ENCODE measurements around the gene TWIST2. TPM values are rescaled to one million over a fixed set of nuclear protein-coding genes. Genes with fewer than 3 reads are reported as not detected.

Gene TWIST2
- total and polyA plus RNA-seq, 2 donors from 2014 or later, result 0.56 to 1.4 TPM

GRCh38 chr2:238952261-238952919, 104.5 kb downstream of the TWIST2 start:
- no peak overlapping the region for H3K9ac ChIP-seq (ENCODE audit: low read length in 3 of 3)
- no peak overlapping the region for H3K27ac ChIP-seq (ENCODE audit: low read depth in 2 of 2, low read length in 2 of 2)
- FAIRE-seq, result no peak
- H3K27me3 ChIP-seq (ENCODE audit: control insufficient read depth, insufficient read depth, low read length), result no peaks in the 10 kb centered on the region
- no peaks in the 10 kb centered on the region for H3K36me3 ChIP-seq (ENCODE audit: control insufficient read depth in 2 of 3, insufficient read depth in 3 of 3, low read length in 3 of 3)
- no peaks in the 10 kb centered on the region for H3K9me3 ChIP-seq (ENCODE audit: control insufficient read depth in 2 of 3, insufficient read depth in 1 of 3, low read length in 3 of 3)
- no peak for DNase-seq
- intact Hi-C loops (cut with DNase I), result no loop called here
- no peak overlapping the region for H3K4me3 ChIP-seq (ENCODE audit: low read length in 3 of 3)
- TF ChIP-seq, protein P1, sequence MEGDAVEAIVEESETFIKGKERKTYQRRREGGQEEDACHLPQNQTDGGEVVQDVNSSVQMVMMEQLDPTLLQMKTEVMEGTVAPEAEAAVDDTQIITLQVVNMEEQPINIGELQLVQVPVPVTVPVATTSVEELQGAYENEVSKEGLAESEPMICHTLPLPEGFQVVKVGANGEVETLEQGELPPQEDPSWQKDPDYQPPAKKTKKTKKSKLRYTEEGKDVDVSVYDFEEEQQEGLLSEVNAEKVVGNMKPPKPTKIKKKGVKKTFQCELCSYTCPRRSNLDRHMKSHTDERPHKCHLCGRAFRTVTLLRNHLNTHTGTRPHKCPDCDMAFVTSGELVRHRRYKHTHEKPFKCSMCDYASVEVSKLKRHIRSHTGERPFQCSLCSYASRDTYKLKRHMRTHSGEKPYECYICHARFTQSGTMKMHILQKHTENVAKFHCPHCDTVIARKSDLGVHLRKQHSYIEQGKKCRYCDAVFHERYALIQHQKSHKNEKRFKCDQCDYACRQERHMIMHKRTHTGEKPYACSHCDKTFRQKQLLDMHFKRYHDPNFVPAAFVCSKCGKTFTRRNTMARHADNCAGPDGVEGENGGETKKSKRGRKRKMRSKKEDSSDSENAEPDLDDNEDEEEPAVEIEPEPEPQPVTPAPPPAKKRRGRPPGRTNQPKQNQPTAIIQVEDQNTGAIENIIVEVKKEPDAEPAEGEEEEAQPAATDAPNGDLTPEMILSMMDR (IDR thresholded peaks at IDR 0.05; ENCODE audit: borderline replicate concordance, extremely low read depth, insufficient read depth), result no peak
- peaks cover 0 to 3% (median 2%) of the 10 kb centered on the region in 3 donors for H3K4me1 ChIP-seq (ENCODE audit: control insufficient read depth in 2 of 3, insufficient read depth in 2 of 3, low read depth in 1 of 3, low read length in 3 of 3)

- FAIRE-seq, result no peak
- no peak overlapping the region for H3K4me3 ChIP-seq (ENCODE audit: low read length in 3 of 3)
- TF ChIP-seq, protein P1 (IDR thresholded peaks at IDR 0.05; ENCODE audit: borderline replicate concordance, extremely low read depth, insufficient read depth), result no peak
- H3K27me3 ChIP-seq (ENCODE audit: control insufficient read depth, insufficient read depth, low read length), result no peaks in the 10 kb centered on the region
- H3K36me3 ChIP-seq (ENCODE audit: control insufficient read depth in 2 of 3, insufficient read depth in 3 of 3, low read length in 3 of 3), result no peaks in the 10 kb centered on the region
- H3K9ac ChIP-seq (ENCODE audit: low read length in 3 of 3), result no peak overlapping the region
- H3K27ac ChIP-seq (ENCODE audit: low read depth in 2 of 2, low read length in 2 of 2), result no peak overlapping the region
- intact Hi-C loops (cut with DNase I), result no loop called here
- H3K4me1 ChIP-seq (ENCODE audit: control insufficient read depth in 2 of 3, insufficient read depth in 2 of 3, low read depth in 1 of 3, low read length in 3 of 3), result peaks cover 0 to 3% (median 0%) of the 10 kb centered on the region in 3 donors
- DNase-seq, result peak in 2 of 5 donors; percentile 71 to 91
- no peaks in the 10 kb centered on the region for H3K9me3 ChIP-seq (ENCODE audit: control insufficient read depth in 2 of 3, insufficient read depth in 1 of 3, low read length in 3 of 3)
Observed at GRCh38 chr2:238954841-238955591, 107.1 kb downstream of the TWIST2 start.

- FAIRE-seq (no peak), DNase-seq (no peak)
- Histone ChIP-seq H3K4me3 (ENCODE audit: low read length in 3 of 3) (no peak overlapping the region), H3K9ac (ENCODE audit: low read length in 3 of 3) (no peak overlapping the region), H3K9me3 (ENCODE audit: control insufficient read depth in 2 of 3, insufficient read depth in 1 of 3, low read length in 3 of 3) (no peaks in the 10 kb centered on the region), H3K4me1 (ENCODE audit: control insufficient read depth in 2 of 3, insufficient read depth in 2 of 3, low read depth in 1 of 3, low read length in 3 of 3) (peaks cover 0 to 3% (median 0%) of the 10 kb centered on the region in 3 donors), H3K36me3 (ENCODE audit: control insufficient read depth in 2 of 3, insufficient read depth in 3 of 3, low read length in 3 of 3) (no peaks in the 10 kb centered on the region), H3K27me3 (ENCODE audit: control insufficient read depth, insufficient read depth, low read length) (no peaks in the 10 kb centered on the region), H3K27ac (ENCODE audit: low read depth in 2 of 2, low read length in 2 of 2) (no peak overlapping the region)
- intact Hi-C loops (cut with DNase I), result no loop called here
- TF ChIP-seq, protein P1 (IDR thresholded peaks at IDR 0.05; ENCODE audit: borderline replicate concordance, extremely low read depth, insufficient read depth), result no peak
Observed at GRCh38 chr2:238955648-238956531, 108.0 kb downstream of the TWIST2 start.
